H1 (cell line): ENCODE data around the gene TTC21A. TPM values are rescaled to one million over a fixed set of nuclear protein-coding genes. Genes with fewer than 3 reads are reported as not detected.

Source experiments
- CHD7 ChIP-seq: fragments of 300-600 bp; sonication (generic); IDR thresholded peaks from 2 replicates; pipeline ENCODE4 v1.7.1; 2012; ENCODE audit warnings: low read length, moderate library complexity, mild to moderate bottlenecking, inconsistent platforms; ENCODE audit not compliant: insufficient replicate concordance
- polyA plus RNA-seq, 7 experiments: library from polyadenylated mRNA; depleted of rRNA in 3 of 7; stranded (reverse) in 5 of 7; unstranded in 2 of 7; fragments of >200 nt in 5 of 7; fragments of 200-250 nt in 2 of 7; gene quantifications; 1 replicate in 5 of 7; 2 replicates in 1 of 7; 4 replicates in 1 of 7; pipeline versions ENCODE4 v1.2.1 to v1.2.3, GENCODE V29; 2011 to 2013; ENCODE audit warnings: missing spikeins in 2 of 7, mixed read lengths in 2 of 7
- total RNA-seq: library from RNA; stranded (reverse); fragmentation: NEBNext Ultra II Directional; extraction: Animal tissue kit (Norgen Biotek cat#: 25700); gene quantifications from 2 replicates; pipeline ENCODE4 v1.2.1, GENCODE V29; 2021

Gene TTC21A
- total and polyA plus RNA-seq, 2 of the 8 experiments (the other 6 are each of a cell fraction or from before 2014, with no cell fraction given) = 2.3 to 2.8 TPM

GRCh38 chr3:39187372-39188155 lies 80.1 kb downstream of the TTC21A start (continued):
- TF ChIP-seq CHD7 = no peak
